Panc1 (cell line): ENCODE results near the gene DENND4C.

Experiments
- CTCF ChIP-seq: fragments of 450-650 bp; IDR thresholded peaks from 2 replicates; pipeline ENCODE4 v1.5.1; 2017; ENCODE audit warnings: mild to moderate bottlenecking
- SIN3A ChIP-seq: IDR thresholded peaks from 2 replicates; pipeline ENCODE4 v1.6.1; 2012; ENCODE audit warnings: low read depth, mild to moderate bottlenecking, low read length, moderate library complexity, borderline replicate concordance; ENCODE audit not compliant: insufficient read depth

GRCh38 chr9:19281801-19282200 is 51.3 kb downstream of the DENND4C start:
- TF ChIP-seq SIN3A (no peak), CTCF (no peak)
